ENCODE results near the gene AFG3L2.

GRCh38 chr18:12325726-12326245, 51.2 kb downstream of the AFG3L2 start:
- no peak for TF ChIP-seq POLR2A (IDR thresholded peaks at IDR 0.05)
- no peak for TF ChIP-seq CTCF (IDR thresholded peaks at IDR 0.05 in 8 of 11, conservative IDR thresholded peaks at IDR 0.05 in 3 of 11)
- no peak for TF ChIP-seq POLR2AphosphoS5 (IDR thresholded peaks at IDR 0.05)

Measured in spleen (tissue), 7 donors.